GM19324 (cell line): ENCODE data around the gene TMEM232.
A peak's percentile ranks its signal among the peaks of the same experiment; 100 is the strongest.

Experiments used
- ATAC-seq: cut with Tn5 transposase; IDR thresholded peaks from one replicate; pipeline ENCODE4 v1.9.1; 2021; ENCODE audit warnings: mild to moderate bottlenecking, moderate library complexity; ENCODE audit not compliant: unreplicated experiment, low FRiP score

TMEM232 gene

GRCh38 chr5:110439296-110439695 is 287.2 kb downstream of the TMEM232 start:
- no peak for ATAC-seq

GRCh38 chr5:110435207-110435606 is 291.3 kb downstream of the TMEM232 start:
- ATAC-seq, result no peak

GRCh38 chr5:110431603-110432002 is 294.9 kb downstream of the TMEM232 start:
- ATAC-seq, result no peak

- no peak for ATAC-seq
Measured at GRCh38 chr5:110414360-110414759, 312.1 kb downstream of the TMEM232 start.

DNA sequence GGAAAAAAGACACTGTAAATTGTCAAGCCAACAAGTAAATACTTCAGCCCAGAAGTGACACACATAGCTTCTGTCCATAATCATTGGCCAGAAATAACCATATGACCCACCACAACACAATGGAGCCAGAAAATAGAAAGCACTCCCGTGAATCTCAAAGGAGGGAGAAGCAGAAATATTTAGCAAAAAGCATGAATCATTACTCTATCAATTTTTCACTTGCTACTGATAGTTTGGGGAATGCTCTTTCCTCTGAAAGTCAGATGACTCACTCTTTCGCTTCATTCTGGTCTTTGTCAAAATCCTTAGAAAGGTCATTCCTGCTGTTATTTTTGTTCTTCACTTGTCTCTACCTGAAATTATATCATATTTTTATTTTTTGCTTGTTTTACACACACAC is 312.6 kb downstream of the TMEM232 start:
- ATAC-seq, result no peak

DNA sequence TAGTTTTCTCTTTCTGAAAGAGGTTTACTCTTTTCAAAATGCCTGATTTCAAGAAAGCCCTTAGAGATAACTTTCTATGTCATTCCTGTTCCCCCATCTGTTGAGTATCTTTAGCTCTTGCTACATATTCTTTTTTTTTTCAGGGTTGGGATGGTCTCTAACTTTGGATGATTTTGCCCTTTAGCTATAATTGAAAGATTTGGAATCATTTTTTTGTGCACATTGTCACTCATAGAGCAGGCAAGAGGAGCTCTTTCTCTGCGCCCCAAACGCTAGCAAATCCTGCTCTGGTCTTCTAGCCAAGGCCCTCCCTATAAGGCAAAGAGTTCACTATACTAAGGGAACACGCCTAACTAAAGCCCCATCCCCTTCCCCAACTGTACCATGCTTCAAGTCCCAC is 316.9 kb downstream of the TMEM232 start:
- no peak for ATAC-seq

- ATAC-seq, result no peak
Measured at GRCh38 chr5:110402562-110402961, 323.9 kb downstream of the TMEM232 start.

- ATAC-seq, result no peak
Measured at GRCh38 chr5:110401881-110402280, 324.6 kb downstream of the TMEM232 start.

- no peak for ATAC-seq
Measured at GRCh38 chr5:110398951-110399350, 327.5 kb downstream of the TMEM232 start.

DNA sequence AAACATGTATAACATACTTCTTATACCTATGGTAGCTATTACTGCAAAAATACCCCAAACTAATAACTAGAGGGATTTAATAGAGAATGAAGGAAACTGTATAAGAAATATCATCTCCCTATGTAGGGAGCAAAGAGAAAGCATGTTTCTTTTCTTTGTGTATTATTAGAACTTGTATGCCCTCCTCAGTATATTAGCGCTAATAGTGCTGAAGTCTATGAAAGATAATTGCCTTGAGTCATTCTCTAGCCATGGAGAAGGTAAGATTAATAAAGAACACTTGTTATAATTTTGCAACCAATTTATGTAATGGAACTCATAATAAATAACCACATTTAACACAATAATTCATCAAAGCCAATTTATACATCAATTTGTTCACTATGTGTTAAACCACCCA is 329.2 kb downstream of the TMEM232 start:
- ATAC-seq, result no peak

DNA sequence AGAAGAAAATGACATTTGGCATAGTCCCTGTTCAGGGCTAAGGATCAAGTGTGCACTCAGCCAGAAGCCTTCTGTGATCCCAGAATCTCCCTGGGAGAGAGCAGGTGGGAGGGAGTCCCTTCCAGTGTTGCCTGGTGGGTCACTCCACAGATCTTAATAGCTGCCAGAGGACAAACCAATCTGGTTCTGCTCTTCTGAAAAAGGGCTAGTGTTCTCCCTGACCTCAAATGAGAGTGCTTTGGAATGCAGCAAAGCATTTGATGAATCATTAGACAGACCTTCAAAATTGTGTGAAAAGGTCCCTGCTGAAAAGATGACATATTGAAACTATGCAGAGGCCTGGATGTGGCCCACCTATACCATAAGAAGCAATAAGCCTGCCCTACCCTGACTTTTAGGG is 339.7 kb downstream of the TMEM232 start:
- no peak for ATAC-seq

GRCh38 chr5:110383231-110383630 is 343.2 kb downstream of the TMEM232 start:
- ATAC-seq, result no peak

DNA sequence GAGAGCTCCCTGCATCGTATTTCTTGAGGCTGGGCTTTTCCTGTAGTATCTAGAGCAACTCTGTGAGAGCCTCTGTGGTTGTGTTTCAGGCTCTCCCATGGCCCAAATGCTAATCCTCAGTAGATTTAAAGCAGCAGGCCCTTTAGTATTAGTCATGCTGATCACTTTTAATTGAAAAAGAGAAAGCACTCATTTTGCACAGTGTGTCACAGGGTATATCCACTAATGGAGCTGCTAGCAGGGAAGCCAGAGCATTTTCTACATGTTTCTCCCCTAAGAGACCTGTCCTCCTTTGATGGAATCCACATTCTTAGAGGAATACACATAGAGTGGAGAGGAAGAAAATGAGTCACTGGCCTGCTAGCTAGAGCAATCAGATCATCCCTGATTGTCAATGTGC is 348.5 kb downstream of the TMEM232 start:
- no peak for ATAC-seq

DNA sequence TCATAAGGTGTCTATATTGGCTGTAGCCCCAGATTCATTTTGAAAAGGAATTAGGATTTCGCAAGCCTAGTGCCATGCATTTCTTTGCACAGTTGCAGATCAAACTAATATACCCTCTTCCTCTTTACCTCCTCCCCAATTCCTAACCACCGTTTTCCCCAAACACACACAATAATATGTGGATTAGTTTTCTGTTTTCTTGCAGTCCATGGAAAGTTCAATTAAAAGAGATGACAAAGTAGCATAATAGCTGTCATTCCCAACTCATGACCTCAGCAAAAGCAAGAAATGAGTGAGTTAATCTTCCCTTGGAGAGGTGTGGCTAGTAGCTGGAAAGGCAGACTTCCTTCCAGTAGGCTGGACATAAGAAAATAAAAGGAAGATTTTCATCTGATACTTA is 349.1 kb downstream of the TMEM232 start:
- no peak for ATAC-seq

DNA sequence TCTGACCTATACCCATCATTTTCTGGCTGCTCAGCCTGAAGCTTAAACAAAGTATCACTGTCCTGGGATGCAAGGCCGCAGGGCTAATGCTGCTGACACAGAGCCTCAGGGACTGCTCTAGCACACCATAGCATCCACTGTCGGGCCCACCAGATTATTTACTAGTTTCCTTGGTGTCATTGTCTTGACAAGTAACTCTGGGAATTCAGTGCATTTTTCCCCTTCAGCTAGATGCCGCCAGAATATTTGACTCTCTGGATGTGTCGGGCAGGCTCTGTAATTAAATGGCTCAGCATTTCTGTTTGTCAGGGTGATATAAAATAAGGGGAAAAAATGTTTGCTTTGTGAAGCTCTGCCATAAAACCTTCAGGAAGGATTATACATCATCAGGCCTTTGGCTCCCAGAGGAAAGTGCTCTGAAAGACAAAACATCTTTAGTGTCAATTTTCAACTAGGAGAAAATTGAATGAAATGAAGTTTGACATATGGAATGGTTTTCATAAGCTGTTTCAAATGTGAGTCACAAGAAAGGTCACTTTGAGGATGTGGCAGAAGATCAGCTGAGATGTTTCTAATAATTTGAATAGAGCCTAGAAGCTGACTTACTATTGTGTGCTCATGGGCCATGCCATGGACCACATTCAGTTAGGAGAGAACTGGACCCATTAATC is 350.1 kb downstream of the TMEM232 start:
- ATAC-seq, result no peak

GRCh38 chr5:110371725-110372041 is 354.8 kb downstream of the TMEM232 start:
- peak; percentile 84 for ATAC-seq

- ATAC-seq, result no peak
Measured at GRCh38 chr5:110371011-110371724, 355.3 kb downstream of the TMEM232 start.
